ENCODE measurements around the gene F2RL1. TPM values are rescaled to one million over a fixed set of nuclear protein-coding genes. Genes with fewer than 3 reads are reported as not detected.

F2RL1 gene
- total RNA-seq, 1 experiment from 2014 or later: 23.0 TPM

DNA sequence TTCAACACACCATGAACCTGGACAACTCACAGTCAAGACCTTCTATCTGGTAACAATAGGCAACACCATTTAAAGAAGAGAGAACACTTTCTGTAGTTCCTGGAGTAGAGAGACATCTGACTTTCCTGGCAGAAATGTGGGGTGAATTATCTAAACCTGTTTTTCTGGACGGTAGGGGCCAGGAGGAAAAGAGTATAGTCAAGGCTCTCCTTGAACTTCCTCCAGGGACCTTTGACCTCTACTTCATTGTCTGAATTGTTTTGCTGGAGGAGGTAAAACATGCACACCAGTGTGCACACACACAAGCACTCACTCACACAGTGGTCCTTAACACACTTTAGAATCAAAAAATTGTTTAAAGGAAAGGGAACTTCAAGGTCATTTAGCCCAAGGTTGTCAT lies 44.2 kb downstream of the F2RL1 start:
- no peak overlapping the region for H2BK5ac ChIP-seq (ENCODE audit: insufficient read length, low read length)
- H3K79me1 ChIP-seq (ENCODE audit: insufficient read depth, low read depth, low read length, poor library complexity, severe bottlenecking): no peaks in the 10 kb centered on the region
- no peak for TF ChIP-seq CTCF (conservative IDR thresholded peaks at IDR 0.05)
- H2AK5ac ChIP-seq (ENCODE audit: insufficient read length, low read length): no peak overlapping the region
- H3K4me3 Mint-ChIP-seq: no peak overlapping the region
- peaks cover 11 to 15% of the 10 kb centered on the region in 2 experiments for H3K4me1 Mint-ChIP-seq
- no peak overlapping the region for H3K9ac ChIP-seq (ENCODE audit: extremely low read depth, insufficient read length, low read length)
- H3K4ac ChIP-seq (ENCODE audit: low read depth, low read length): no peak overlapping the region
- WGBS (ENCODE audit: extremely low coverage, insufficient read length, low lambda C conversion rate): no CpG with 5 or more reads among the region's 1 CpG
- no peaks in the 10 kb centered on the region for H3K36me3 Mint-ChIP-seq (ENCODE audit: insufficient read depth in 1 of 3, low read depth in 3 of 3)
- H2AFZ ChIP-seq (ENCODE audit: low read length): no peak overlapping the region
- H3K27me3 ChIP-seq (ENCODE audit: insufficient read depth, low read length): no peaks in the 10 kb centered on the region
- H3K14ac ChIP-seq (ENCODE audit: insufficient read depth, low read length): no peak overlapping the region
- H3T11ph ChIP-seq (ENCODE audit: low read length): no peak overlapping the region
- H4K91ac ChIP-seq (ENCODE audit: insufficient read length, low read depth, low read length): no peak overlapping the region
- DNase-seq: no peak
- no peaks in the 10 kb centered on the region for H3K9me3 Mint-ChIP-seq
- H4K20me1 ChIP-seq (ENCODE audit: control insufficient read depth, insufficient read depth, insufficient read length): no peaks in the 10 kb centered on the region
- H2BK15ac ChIP-seq (ENCODE audit: low read depth, low read length): no peak overlapping the region
- H2BK120ac ChIP-seq (ENCODE audit: low read depth, low read length, poor library complexity, severe bottlenecking): no peak overlapping the region
- no peak overlapping the region for H3K23ac ChIP-seq (ENCODE audit: insufficient read length, low read depth, low read length)
- no peak overlapping the region for H4K8ac ChIP-seq (replicated peaks; ENCODE audit: insufficient read length, low read depth, low read length)
- H3K9me3 ChIP-seq (ENCODE audit: control insufficient read depth, low read depth, low read length): no peaks in the 10 kb centered on the region
- H4K5ac ChIP-seq (ENCODE audit: insufficient read length, low read depth, low read length): no peak overlapping the region
- H2BK20ac ChIP-seq (ENCODE audit: low read depth, low read length, poor library complexity, severe bottlenecking): no peak overlapping the region
- no peak overlapping the region for H3K27ac Mint-ChIP-seq
- no peaks in the 10 kb centered on the region for H3K4me1 ChIP-seq (ENCODE audit: insufficient read depth, low read length)
- H3K18ac ChIP-seq (ENCODE audit: insufficient read length, low read depth, low read length): no peak overlapping the region
- no peak overlapping the region for H3K27ac ChIP-seq (ENCODE audit: insufficient read length, low read depth, low read length)
- no peaks in the 10 kb centered on the region for H3K27me3 Mint-ChIP-seq (ENCODE audit: low read depth)
- no peak overlapping the region for H3K4me2 ChIP-seq (ENCODE audit: insufficient read depth, insufficient read length, low read length)
- H2BK12ac ChIP-seq (ENCODE audit: insufficient read length, low read depth, low read length): no peak overlapping the region
- H3K23me2 ChIP-seq (ENCODE audit: insufficient read length, low read depth, low read length, poor library complexity, severe bottlenecking): no peaks in the 10 kb centered on the region
- H3K79me2 ChIP-seq (ENCODE audit: insufficient read depth, low read length): no peaks in the 10 kb centered on the region
- H3K56ac ChIP-seq (ENCODE audit: insufficient read length, low read depth, low read length): no peak overlapping the region
